Activated CD4-positive, CD25-positive, alpha-beta regulatory T cell treated with anti-CD3 and anti-CD28 coated beads, Interleukin-2, amount 50 U/mL, for 24 hours (primary cell): Measurements from ENCODE around the gene STARD13.

ENCODE experiments used
- ATAC-seq, 2 donors: fragments of 150-1000 bp; cut with Tn5 transposase; one replicate each; pipeline ENCODE4 v1.10.0; 2021; ENCODE audit warnings: mild to moderate bottlenecking in 1 of 2, moderate library complexity in 1 of 2

Gene STARD13

GRCh38 chr13:33285420-33286124 is at the start of gene STARD13:
STARD13 (minus strand) TSS chr13:33285755; CDS start chr13:33285638, 117 bp downstream.
- ATAC-seq: peak; percentile 32 to 36

GRCh38 chr13:33334831-33335230 is 49.3 kb upstream of the STARD13 start:
- ATAC-seq: no peak

GRCh38 chr13:33331962-33332361 is 46.4 kb upstream of the STARD13 start:
- ATAC-seq: no peak

- ATAC-seq: no peak
These were observed 44.9 kb upstream of the STARD13 start for GRCh38 chr13:33330483-33330882.

- no peak for ATAC-seq
These were observed 43.1 kb upstream of the STARD13 start for GRCh38 chr13:33328701-33329100.

- no peak for ATAC-seq
These were observed 41.2 kb upstream of the STARD13 start for GRCh38 chr13:33326723-33327122.

GRCh38 chr13:33326246-33326645 is 40.7 kb upstream of the STARD13 start:
- no peak for ATAC-seq

- no peak for ATAC-seq
These were observed 38.4 kb upstream of the STARD13 start for GRCh38 chr13:33323801-33324510.

GRCh38 chr13:33322965-33323668 is 37.6 kb upstream of the STARD13 start:
- ATAC-seq: no peak

- ATAC-seq: no peak
These were observed 36.9 kb upstream of the STARD13 start for GRCh38 chr13:33322543-33322809.

- no peak for ATAC-seq
These were observed 36.4 kb upstream of the STARD13 start for GRCh38 chr13:33321686-33322542.

- ATAC-seq: no peak
These were observed 34.3 kb upstream of the STARD13 start for GRCh38 chr13:33319859-33320258.

GRCh38 chr13:33318744-33319143 is 33.2 kb upstream of the STARD13 start:
- ATAC-seq: no peak

- no peak for ATAC-seq
These were observed 32.5 kb upstream of the STARD13 start for GRCh38 chr13:33318037-33318436.

GRCh38 chr13:33316890-33317289 is 31.3 kb upstream of the STARD13 start:
- ATAC-seq: no peak

GRCh38 chr13:33313504-33313903 is 27.9 kb upstream of the STARD13 start:
- ATAC-seq: no peak

GRCh38 chr13:33312861-33313212 is 27.3 kb upstream of the STARD13 start:
- ATAC-seq: no peak

- no peak for ATAC-seq
These were observed 26.8 kb upstream of the STARD13 start for GRCh38 chr13:33312150-33312860.

GRCh38 chr13:33311040-33311439 is 25.5 kb upstream of the STARD13 start:
- no peak for ATAC-seq

GRCh38 chr13:33310245-33311038 is 24.9 kb upstream of the STARD13 start:
- ATAC-seq: no peak

- ATAC-seq: no peak
These were observed 23.3 kb upstream of the STARD13 start for GRCh38 chr13:33308863-33309262.

GRCh38 chr13:33307843-33308242 is 22.3 kb upstream of the STARD13 start:
- no peak for ATAC-seq
